Measurements from ENCODE around the gene TBCB.
"Not testable (repeated sequence)": the region's sequence is repeated elsewhere in the genome, so short reads cannot be mapped to it uniquely, and the experiment has no call there.

TBCB gene, protein sequence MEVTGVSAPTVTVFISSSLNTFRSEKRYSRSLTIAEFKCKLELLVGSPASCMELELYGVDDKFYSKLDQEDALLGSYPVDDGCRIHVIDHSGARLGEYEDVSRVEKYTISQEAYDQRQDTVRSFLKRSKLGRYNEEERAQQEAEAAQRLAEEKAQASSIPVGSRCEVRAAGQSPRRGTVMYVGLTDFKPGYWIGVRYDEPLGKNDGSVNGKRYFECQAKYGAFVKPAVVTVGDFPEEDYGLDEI

DNA sequence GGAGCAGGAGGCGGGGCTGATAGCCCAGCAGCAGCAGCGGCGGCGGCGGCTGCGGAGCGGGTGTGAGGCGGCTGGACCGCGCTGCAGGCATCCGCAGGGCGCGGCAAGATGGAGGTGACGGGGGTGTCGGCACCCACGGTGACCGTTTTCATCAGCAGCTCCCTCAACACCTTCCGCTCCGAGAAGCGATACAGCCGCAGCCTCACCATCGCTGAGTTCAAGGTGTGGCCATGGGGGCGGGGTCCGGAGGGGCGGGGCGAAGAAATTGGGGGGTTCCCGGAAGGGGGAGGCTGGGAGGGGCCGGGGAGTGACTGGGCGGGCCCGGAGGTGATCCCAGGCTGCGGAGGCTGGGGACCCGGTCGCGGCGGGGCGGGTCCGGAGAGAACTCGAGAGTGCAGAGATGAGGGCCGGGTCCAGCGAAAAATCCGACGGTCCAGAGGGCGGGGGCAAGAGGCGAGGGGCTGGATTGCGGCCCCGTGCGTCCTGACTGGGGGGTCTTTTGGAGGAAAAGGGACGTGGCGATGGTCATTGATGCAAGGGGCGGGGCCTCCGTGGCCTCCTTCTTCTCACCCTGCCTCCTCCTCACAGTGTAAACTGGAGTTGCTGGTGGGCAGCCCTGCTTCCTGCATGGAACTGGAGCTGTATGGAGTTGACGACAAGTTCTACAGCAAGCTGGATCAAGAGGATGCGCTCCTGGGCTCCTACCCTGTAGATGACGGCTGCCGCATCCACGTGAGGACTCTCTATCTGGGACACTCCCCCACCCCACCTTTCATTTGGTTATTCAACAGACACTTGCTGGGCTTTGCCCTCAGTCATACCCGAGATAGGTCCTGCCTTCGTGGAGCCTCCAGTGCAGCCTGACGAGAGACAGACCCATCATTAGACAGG lies at the start of gene TBCB:
TBCB (plus strand) TSS at position 16 of the 891 bp plus-strand sequence; CDS start at position 109, 93 bp downstream.
- peak; percentile 91 for DNase-seq

DNA sequence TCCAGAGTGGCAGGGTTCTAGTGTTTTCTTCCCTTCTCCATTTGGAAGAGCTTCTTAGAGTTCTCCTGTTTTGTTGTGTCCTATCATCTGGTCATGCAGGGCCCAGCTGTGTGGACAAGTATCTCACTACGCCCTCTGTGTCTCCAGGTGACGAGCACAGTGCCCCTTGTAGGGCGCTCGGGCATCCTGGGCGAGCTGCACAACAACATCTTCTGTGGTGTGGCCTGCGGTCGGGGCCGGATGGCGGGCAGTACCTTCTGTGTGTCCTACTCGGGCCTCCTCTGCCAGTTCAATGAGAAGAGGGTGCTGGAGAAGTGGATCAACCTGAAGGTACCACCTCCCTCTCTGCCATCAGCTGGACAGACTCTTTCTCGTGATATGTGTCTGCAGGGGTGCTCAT lies 47.6 kb upstream of the TBCB start:
- DNase-seq = no peak

DNA sequence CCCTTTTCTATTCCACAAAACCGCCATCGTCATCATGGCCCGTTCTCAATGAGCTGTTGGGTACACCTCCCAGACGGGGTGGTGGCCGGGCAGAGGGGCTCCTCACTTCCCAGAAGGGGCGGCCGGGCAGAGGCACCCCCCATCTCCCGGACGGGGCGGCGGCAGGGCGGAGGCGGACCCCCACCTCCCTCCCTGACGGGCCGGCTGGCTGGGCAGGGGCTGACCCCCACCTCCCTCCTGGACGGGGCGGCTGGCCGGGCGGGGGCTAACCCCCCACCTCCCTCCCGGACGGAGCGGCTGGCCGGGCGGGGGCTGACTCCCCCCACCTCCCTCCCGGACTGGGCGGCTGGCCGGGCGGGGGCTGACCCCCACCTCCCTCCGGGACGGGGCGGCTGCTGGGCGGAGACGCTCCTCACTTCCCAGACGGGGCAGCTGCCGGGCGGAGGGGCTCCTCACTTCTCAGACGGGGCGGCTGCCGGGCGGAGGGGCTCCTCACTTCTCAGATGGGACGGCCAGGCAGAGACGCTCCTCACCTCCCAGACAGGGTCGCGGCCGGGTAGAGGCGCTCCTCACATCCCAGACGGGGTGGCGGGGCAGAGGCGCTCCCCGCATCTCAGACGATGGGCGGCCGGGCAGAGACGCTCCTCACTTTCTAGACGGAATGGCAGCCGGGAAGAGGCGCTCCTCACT lies 46.3 kb upstream of the TBCB start:
- not testable (repeated sequence) for DNase-seq

DNA sequence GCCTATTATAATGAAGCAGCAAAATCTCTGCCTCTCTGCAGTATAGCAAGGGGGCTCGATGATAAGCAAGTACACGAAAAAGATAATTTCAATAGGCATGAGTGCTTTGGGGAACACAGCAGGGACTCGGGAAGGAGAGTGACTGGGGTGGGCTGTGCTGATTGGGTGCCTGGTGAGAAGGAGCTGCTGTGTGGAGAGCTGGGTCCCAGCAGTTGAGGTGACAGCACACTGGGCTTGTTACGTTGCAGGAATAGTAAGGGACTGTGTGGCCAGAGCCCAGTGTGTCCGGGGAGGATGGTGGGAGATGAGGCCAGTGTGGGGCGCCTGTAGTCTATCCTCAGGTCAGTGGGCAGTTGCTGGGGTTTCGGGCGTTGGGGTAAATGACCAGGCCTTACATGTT lies 43.2 kb upstream of the TBCB start:
- DNase-seq = no peak

DNA sequence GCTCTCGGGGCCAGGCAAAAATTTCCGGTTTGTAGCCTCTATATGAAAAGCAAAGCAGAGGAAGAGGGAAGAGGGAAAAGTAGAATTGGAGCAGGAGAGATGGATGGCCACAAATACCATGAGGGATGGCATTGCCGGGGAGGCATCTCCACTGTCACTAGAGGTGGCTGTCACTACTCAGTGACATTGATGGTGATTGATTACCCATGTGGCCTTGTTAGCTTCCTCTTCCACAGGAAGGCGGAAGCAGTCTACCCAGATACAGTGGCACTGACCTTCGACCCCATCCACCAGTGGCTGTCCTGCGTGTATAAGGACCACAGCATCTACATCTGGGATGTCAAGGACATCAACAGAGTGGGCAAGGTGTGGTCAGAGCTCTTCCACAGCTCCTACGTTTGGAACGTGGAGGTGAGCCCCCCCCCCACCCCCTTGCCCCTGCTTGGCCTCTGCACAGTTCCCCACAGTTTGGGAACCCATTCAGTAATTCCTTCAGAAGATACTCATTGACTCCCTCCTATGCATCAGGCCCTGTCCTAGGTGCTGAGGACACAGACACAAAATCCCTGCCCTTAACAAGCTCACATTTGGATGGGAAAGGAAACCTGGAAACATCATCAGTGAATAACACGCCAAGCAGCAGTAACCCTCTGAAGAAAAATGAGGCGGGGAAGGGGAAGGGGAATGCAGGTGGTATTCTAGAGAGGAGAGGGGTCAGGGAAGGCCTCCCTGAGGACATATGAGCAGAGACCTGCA lies 42.0 kb upstream of the TBCB start:
- DNase-seq = no peak

DNA sequence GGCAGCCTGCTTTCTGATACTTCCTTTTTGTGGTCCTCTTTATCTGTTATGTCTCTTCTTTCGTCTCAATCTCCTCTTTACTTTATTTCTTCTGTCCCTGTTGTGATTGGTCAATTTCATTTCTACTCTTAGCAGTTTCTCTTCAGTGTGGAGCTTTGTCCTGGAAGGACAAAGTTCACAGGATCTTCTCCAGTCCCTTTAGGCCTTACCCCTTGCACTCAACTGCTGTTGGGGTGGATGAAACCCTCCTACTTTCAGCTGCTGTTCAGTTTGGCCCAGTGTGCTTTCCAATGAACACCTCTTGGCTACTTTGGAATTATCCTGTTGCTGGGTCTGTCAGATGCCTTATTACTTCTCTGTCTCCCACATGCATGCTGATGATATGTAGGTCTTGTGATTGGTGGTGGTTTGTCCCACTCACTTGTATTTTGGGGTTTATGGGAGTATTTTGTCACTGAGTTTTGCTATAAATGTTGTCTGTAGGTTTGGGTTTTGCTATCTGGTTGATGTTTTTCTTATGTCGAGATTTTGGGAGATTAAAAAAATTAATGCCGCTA lies 35.8 kb upstream of the TBCB start:
- DNase-seq = no peak

DNA sequence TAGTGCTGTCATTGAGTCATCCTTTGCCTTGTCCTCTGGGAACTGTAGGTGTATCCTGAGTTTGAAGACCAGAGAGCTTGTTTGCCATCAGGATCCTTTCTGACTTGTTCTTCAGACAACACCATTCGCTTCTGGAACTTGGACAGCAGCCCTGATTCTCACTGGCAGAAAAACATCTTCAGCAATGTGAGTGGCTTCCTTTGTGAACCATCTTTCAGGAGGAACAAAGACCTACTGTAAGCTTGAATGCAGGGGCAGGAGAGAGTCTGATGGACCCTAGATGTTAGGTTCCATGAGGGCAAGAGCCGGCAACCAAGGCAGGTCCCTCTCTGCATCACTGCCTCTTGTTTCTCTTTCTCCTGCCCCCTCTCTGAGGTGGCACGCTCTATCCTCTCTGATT lies 33.9 kb upstream of the TBCB start:
- DNase-seq = no peak

DNA sequence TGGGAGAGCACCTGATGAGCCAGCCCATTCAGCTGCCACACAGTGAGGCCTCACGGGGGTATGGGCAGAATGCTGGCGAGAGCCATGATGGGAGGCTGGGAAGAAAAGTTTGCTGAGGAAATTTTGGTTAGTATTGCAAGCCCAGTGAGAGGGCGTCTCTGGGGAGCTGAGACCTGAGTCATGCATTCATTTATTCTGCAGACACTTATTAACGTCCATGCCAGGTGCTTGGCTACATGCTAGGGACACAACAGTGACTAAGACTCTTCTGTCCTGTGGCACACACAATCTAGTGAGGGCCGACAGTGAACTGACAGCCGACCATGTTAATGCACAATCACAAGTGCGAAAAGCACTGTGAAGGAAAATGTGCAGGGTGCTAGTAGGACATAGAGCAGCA lies 33.4 kb upstream of the TBCB start:
- no peak for DNase-seq

DNA sequence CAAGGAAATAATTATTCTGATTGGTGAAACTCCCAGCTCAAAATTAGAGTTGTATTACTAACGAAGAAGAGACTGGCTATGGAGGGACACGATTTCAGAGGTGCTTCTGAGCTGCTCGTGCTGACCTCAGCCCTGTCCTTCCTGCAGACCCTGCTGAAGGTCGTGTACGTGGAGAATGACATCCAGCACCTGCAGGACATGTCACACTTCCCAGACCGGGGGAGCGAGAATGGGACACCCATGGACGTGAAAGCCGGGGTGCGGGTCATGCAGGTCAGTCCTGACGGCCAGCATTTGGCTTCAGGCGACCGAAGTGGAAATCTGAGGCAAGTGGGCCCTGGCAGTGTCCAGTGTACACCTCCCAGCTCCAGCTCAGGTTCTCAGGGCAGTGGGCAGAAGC lies 32.4 kb upstream of the TBCB start:
- DNase-seq = no peak

DNA sequence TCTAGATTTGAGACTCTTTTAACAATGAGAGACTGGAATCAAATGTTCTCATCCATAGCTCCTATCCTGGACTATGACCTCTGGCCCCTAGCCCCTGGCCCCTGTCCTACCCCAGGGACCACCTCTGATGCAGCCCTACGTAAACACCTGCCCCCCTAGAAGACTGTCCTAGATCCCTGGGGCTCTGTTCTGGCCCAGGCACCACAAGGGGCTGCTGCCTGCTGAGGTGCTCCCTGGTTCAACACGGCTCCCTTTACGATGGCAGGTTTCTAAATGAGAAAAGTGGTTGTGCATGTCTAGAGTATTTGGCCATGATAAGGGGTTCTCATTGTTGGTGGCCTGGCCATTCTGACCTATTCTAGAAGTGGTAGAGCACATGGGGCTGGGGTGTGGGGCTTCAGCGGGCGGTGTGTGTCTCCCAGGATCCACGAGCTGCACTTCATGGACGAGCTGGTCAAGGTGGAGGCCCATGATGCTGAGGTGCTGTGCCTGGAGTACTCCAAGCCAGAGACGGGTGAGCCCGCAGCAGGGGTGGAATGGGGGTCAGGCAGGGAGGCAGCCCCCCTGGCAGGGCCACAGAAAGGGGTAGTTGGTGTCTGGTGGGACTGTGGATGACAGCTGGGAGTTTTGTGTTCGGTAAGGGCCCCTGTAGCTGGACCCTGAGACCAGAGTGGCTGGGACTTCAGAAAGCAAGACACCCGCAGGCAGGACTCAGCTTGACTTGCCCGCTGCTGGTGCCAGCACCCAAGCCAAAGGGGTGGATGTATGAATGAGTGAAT lies 30.8 kb upstream of the TBCB start:
- no peak for DNase-seq

DNA sequence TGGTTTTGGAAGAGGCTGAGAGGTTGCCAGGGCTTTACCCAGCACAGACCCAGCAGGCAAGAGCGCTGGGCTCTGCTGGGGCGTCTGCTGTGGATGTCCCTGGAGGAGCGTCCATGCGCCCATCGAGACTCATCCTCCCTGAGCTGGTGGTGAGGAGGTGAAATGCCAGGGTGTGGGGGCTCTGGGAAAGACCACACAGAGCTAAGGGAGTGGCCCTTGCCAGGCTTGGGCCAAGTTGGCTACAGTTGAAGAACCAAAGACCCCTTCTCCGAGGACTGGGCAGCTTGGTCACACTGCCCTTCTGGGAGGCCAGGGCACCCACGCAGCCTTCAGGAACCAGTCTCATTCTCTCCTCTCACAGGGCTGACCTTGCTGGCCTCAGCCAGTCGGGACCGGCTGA lies 28.9 kb upstream of the TBCB start:
- no peak for DNase-seq

DNA sequence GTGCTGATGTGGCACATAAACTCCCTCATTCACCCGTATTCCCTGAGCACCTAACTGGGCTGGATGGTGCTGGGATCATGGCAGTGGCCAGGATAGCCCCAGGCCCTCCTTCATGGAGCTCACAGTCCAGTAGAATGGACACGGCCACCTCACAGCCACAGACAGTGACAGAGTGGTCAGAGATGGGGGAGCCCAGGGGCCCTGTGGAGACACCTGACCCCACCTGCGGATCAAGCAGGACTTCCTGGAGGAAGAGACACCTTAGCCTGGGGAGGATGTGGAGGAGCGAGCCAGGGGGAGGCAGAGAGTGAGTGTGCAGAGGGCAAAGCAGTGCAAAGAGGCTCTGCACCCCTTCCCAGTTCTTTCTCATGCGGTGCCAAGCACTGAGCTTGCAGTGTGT lies 25.4 kb upstream of the TBCB start:
- DNase-seq = no peak

DNA sequence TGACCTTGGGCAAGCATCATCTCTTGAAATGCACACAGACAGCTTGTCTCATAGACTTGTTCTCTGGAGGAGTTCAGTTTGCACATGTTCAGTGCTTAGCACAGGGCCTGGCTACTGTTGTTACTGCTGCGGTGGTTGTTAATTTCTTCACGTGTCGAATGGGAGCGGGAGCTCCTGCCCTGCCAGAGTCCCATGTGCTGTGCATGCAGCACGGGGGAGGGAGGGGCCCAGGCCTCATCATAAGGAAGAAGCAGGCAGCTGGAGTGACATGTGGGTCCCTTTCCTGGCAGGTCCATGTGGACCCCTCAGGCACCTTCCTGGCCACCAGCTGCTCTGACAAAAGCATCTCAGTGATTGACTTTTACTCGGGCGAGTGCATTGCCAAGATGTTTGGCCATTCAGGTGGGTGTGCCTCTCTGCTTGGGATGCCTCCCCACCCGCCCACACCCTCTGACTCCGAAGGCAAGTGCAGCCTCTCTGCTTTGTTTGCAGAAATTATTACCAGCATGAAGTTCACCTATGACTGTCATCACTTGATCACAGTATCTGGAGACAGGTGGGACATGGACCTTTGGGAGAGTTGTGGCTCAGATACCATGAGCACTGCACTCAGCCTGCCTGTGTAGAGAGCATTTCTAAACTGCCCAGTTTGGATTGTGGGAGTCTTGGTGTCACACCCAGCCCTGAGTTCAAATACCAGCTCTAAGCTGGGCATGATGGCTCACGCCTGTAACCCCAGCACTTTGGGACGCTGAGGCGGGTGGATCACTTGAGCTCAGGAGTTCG lies 24.2 kb upstream of the TBCB start:
- no peak for DNase-seq

DNA sequence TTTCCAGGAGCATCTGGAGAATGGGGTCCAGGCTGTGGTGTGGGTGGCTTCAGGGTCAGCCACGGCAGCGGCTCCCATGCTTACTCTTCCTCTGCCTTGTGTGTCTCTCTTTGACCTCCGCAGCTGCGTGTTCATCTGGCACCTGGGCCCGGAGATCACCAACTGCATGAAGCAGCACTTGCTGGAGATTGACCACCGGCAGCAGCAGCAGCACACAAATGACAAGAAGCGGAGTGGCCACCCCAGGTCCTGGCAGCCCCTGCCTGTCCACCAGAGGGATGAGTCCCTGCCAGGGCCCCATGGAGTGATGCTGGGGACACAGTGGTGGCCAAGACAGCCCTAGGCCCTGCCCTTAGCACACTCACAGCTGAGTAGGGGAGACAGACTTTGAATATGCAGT lies 22.7 kb upstream of the TBCB start:
- DNase-seq = no peak

DNA sequence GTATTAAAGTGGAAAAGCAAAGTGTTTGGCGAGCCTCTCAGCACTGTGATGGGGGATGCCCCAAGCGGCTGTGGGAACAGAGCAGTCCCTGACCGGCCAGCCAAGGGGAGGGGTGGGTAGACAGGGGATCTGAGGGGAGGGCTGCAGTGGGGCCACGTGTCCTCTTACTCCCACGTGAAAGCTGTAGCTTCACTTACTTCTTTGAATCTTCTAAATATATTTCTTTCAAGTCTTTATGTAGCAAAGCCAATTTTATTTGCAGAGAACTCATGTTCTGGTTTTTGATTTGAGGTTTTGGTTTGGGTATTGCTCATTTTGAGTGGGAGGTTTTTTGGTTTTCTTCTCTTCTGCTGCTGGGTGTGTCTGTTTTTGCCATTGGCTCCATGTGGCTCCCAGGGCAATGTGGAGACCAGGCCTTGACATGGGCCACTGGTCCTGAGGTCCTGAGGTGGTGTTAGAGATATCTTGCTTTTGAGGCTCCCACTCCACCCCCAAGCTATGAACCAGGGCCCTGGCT lies 22.1 kb upstream of the TBCB start:
- DNase-seq = no peak

DNA sequence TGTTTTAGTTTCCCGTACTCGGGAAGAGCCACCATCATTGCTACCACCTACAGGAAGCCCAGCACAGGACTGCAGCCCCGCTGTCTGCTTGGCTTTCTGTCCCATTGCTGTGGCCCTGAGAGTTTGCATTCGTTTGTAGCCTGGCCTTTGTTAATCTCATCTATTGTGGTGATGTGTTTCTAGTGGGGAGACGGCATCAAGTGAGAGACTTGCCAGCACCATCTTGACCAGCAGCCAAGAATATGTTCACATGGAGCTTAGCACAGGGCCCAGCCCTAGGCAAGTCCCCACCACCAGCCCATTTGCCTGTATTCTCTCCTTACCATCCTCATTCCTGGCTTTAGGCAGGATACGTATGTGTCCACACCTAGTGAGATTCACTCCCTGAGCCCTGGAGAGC lies 21.6 kb upstream of the TBCB start:
- DNase-seq = no peak

DNA sequence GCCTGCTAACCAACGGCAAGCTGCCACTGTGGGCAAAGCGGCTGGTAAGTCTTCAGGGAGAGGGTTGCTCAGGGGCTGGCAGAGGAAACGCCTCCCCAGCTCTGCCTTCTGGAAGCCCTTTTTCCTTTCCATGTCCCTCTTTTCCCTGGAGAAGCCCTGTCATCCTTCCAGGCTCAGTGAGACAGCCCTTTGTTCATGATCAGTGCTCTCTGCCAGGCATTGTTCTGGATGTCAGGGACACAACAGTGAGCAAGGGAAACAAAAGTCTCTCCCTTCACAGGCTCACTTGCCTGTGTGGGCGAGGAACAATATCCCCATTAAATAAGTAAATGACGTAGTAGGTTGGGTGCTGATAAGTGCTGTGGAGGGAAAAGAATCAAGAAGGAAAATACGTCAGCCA lies 18.2 kb upstream of the TBCB start:
- DNase-seq = no peak

DNA sequence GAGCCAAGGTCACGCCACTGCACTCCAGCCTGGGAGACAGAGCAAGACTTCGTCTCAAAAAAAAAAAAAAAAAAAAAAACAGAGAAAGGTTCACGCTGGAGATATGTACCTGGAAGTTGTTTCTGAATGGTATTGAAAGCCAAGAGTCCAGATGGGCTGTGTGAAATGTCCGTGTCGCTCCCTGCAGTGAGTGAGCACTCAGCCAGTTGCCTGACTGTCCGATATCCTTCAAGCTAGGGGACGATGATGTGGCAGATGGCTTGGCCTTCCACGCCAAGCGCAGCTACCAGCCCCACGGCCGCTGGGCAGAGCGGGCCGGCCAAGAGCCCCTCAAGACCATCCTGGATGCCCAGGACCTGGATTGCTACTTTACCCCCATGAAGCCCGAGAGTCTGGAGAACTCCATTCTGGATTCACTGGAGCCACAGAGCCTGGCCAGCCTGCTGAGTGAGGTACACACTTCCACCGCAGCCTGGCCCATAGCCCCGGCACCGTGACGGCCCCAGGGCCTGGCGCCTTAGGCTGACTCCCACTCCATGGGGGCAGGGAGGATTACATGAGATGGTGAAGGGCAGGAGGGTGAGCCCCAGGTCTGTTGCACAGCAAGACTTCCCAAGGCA lies 16.0 kb upstream of the TBCB start:
- DNase-seq = no peak

DNA sequence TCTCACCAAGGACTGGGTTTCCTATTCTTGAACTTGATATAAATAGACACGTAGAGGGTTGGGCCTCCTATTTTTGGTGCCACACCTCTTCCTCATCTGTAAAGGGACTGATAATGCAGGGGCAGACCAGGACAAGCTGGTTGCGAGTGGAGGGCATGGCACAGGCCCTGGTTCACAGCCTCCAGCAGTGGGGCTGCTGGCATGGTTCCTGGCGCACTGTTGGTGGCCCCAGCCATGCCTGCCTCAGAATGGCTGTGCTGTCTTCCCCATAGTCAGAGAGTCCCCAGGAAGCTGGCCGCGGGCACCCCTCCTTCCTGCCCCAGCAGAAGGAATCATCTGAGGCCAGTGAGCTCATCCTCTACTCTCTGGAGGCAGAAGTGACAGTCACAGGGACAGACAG lies 14.8 kb upstream of the TBCB start:
- no peak for DNase-seq

DNA sequence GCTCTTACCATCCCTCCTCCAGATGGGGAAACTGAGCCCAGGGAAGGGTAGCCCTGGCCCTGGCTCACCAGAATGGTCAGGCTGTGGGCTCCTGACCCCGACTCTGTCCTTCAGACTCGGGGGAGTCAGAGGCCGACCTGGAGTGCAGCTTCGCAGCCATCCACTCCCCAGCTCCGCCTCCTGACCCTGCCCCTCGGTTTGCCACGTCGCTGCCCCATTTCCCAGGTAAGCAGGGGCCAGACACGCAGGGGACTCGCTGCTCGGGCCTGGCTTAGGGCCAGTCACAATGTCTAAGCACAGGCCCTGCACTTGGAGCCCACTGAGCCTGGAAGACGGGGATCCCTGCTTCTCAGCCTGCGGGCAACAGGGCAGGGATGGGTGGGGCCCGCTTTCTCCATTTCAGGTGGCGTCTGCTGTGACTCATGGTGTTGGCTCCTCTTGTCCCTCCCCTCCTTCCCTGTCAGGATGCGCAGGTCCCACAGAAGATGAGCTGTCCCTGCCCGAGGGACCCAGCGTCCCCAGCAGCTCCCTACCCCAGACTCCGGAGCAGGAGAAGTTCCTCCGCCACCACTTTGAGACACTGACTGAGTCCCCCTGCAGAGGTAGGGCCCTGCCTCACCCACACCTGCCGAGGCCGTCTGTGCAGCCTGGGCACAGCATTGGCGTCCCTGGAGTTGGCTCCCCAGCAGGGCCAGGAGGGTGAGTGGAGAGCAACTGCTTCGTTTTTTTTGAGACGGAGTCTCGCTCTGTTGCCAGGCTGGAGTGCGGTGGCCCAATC lies 13.5 kb upstream of the TBCB start:
- no peak for DNase-seq

Data from CD4-positive, alpha-beta T cell treated with Interleukin-12 subunit alpha and Interleukin-12 subunit beta, for 1 hour (primary cell).